Karpas-422 (cell line): ENCODE results near the gene GTSF1L. TPM values are rescaled to one million over a fixed set of nuclear protein-coding genes. Genes with fewer than 3 reads are reported as not detected.
A peak's percentile ranks its signal among the peaks of the same experiment; 100 is the strongest.

Experiments
- DNase-seq: peaks from one replicate; pipeline ENCODE4 v3.0.0-alpha.2; 2015
- H2AFZ ChIP-seq: fragments of 200-600 bp; sonication (generic); 2 replicates; pipeline ENCODE4 v1.6.1; 2014; ENCODE audit warnings: antibody characterized with exemption, low read length, mixed read lengths
- H3K27ac ChIP-seq: fragments of 200-600 bp; sonication (generic); 2 replicates; pipeline ENCODE4 v1.5.1; 2014; ENCODE audit warnings: mild to moderate bottlenecking, low read length, moderate library complexity
- H3K27me3 ChIP-seq: fragments of 200-600 bp; sonication (generic); 2 replicates; pipeline ENCODE4 v1.6.1; 2014; ENCODE audit warnings: low read length, mixed read lengths
- H3K36me3 ChIP-seq: fragments of 200-600 bp; sonication (generic); 2 replicates; pipeline ENCODE4 v1.6.1; 2014; ENCODE audit warnings: low read length, mixed read lengths; ENCODE audit not compliant: insufficient read depth
- H3K4me1 ChIP-seq: fragments of 200-600 bp; sonication (generic); 2 replicates; pipeline ENCODE4 v1.6.1; 2014; ENCODE audit warnings: mild to moderate bottlenecking, low read length, mixed read lengths
- H3K4me2 ChIP-seq: fragments of 200-600 bp; sonication (generic); 2 replicates; pipeline ENCODE4 v1.6.1; 2014; ENCODE audit warnings: low read length, low read depth, mild to moderate bottlenecking; ENCODE audit not compliant: poor library complexity, severe bottlenecking
- H3K4me3 ChIP-seq: fragments of 200-600 bp; sonication (generic); 2 replicates; pipeline ENCODE4 v1.5.1; 2014; ENCODE audit warnings: mild to moderate bottlenecking, antibody characterized with exemption, low read length, mixed read lengths
- H3K79me2 ChIP-seq: fragments of 200-600 bp; sonication (generic); 2 replicates; pipeline ENCODE4 v1.6.1; 2014; ENCODE audit warnings: mild to moderate bottlenecking, low read length, mixed read lengths
- H3K9ac ChIP-seq: fragments of 200-600 bp; sonication (generic); 2 replicates; pipeline ENCODE4 v1.6.0; 2014; ENCODE audit warnings: low read length
- H3K9me2 ChIP-seq: fragments of 200-600 bp; sonication (generic), shearing (Covaris generic); replicated peaks from 2 replicates; pipeline ENCODE4 v1.6.0; 2014; ENCODE audit warnings: mild to moderate bottlenecking, low read length, moderate library complexity; ENCODE audit not compliant: insufficient read depth
- H3K9me3 ChIP-seq: fragments of 300-700, 200-600 bp; sonication (generic); 2 replicates; pipeline ENCODE4 v1.6.1; 2014; ENCODE audit warnings: low read length, mixed read lengths
- H4K20me1 ChIP-seq: fragments of 200-600 bp; sonication (generic); 2 replicates; pipeline ENCODE4 v1.6.1; 2014; ENCODE audit warnings: mild to moderate bottlenecking, antibody characterized with exemption, low read length, low read depth; ENCODE audit not compliant: insufficient read depth
- total RNA-seq: library from RNA; depleted of rRNA; stranded (reverse); fragments of >200 nt; shearing (Covaris generic); gene quantifications from 2 replicates; pipeline ENCODE4 v1.2.3, GENCODE V29; 2014; ENCODE audit warnings: low replicate concordance

GTSF1L gene
- total RNA-seq, 1 experiment from 2014 or later = not detected

DNA sequence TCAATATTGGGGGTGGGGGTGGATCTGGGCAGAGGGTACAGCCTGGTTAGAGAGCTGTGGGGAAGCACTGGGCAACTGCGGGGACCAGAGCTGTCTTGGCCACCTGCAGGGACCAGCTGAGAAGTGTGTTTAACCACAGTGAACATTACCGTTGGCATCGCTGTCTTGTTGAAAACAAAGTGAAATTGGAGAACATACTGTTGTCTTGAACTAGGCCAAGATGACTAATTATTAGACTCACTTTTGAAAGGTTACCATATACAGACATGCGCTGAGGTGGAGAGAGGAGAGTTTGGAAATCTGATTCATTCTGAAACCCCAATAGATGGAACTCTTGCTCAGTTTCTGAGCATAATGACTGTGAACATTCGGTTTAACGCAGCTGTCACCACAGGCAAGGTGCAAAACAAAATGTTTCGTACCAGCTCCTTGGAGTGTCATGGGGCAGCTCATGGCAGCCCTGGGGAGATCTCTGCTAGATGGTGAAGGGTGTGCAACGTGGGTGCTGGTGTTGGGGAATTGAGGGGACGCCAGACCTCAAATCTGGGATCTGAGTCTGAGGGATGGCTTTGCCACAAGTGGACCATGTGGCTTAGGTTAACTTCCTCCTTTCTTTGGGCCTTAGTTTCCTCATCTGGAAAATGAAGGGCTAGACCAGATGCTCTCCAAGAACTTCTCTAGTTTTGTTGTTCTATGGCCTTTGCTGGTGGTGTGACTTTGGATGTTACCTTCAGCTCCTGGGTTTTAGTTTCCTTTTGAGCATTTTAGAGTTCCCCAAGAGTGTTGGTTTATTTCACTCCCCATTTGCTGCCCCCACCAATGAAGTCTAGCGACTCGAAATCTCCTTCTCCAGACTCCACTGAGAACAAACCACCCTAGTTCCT, 24.6 kb upstream of the GTSF1L start:
- peak; percentile 49 for DNase-seq
- Histone ChIP-seq H3K9ac (no peak overlapping the region), H3K27ac (no peak overlapping the region), H4K20me1 (no peaks in the 10 kb centered on the region), H3K36me3 (no peaks in the 10 kb centered on the region), H3K9me2 (no peaks in the 10 kb centered on the region), H3K4me2 (no peak overlapping the region), H2AFZ (peak overlapping the region; percentile 23; the same call in 1 of the 2 replicates), H3K27me3 (no peaks in the 10 kb centered on the region), H3K79me2 (no peaks in the 10 kb centered on the region), H3K4me3 (no peak overlapping the region), H3K9me3 (no peaks in the 10 kb centered on the region), H3K4me1 (peaks cover 29% of the 10 kb centered on the region)

DNA sequence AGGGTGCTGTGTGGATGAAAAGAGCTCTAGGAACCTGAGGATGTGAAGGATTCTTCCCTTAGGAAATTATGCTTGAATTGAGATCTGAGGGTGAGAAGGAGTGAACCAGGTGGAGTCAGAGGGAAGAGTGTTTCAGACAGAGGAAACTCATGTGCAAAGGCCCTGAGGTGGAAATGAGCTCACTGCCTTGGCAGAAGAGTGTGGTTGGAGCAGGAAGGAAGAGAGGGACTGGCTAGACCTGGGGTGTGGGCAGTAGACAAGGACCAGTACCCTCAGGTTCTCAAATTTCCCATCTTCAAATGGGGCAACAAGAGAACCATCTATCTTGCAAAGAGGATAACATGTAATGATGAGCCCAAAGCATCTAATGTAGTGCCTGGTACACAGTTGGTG, 24.0 kb upstream of the GTSF1L start:
- H3K4me1 ChIP-seq = peaks cover 29% of the 10 kb centered on the region
- H2AFZ ChIP-seq = no peak overlapping the region
- no peaks in the 10 kb centered on the region for H3K79me2 ChIP-seq
- no peak overlapping the region for H3K9ac ChIP-seq
- H3K9me3 ChIP-seq = no peaks in the 10 kb centered on the region
- no peak overlapping the region for H3K4me2 ChIP-seq
- no peaks in the 10 kb centered on the region for H3K36me3 ChIP-seq
- DNase-seq = no peak
- no peak overlapping the region for H3K4me3 ChIP-seq
- no peaks in the 10 kb centered on the region for H3K9me2 ChIP-seq
- H3K27me3 ChIP-seq = no peaks in the 10 kb centered on the region
- no peak overlapping the region for H3K27ac ChIP-seq
- H4K20me1 ChIP-seq = no peaks in the 10 kb centered on the region

DNA sequence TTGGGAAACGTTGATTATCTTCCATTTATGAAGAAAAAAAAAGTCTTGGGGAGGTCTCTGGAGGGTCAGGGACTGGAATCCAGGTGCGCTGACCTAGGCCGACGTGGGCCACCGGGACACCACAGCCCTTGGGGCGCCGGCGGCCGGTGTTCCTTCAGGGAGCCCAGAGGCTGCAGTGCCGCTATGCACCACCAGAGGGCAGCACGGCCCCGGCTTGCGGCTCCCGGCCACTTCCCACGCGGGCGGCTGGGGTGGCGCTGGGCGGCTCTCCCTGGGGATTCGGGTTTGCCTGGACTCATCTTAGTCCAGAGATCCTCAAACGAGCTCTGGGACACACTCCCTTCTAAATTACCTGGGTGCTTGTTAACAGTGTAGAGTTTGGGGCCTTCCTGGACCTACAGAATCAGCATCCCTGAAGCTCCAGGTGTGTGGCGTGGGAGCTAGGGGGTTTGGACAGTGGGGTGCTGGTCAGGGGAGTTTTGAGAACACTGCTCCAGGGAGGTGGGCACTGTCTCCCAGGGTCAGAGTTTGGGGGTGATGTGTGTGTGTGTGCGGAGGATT, 23.0 kb upstream of the GTSF1L start:
- no peak overlapping the region for H3K9ac ChIP-seq
- peaks cover 35% of the 10 kb centered on the region for H3K4me1 ChIP-seq
- no peaks in the 10 kb centered on the region for H3K9me3 ChIP-seq
- H3K36me3 ChIP-seq = no peaks in the 10 kb centered on the region
- H3K9me2 ChIP-seq = no peaks in the 10 kb centered on the region
- peak; percentile 87 for DNase-seq
- peak overlapping the region; percentile 24 for H3K4me2 ChIP-seq
- H4K20me1 ChIP-seq = no peaks in the 10 kb centered on the region
- H3K4me3 ChIP-seq = no peak overlapping the region
- no peak overlapping the region for H3K27ac ChIP-seq
- H3K27me3 ChIP-seq = no peaks in the 10 kb centered on the region
- H2AFZ ChIP-seq = no peak overlapping the region
- H3K79me2 ChIP-seq = no peaks in the 10 kb centered on the region

DNA sequence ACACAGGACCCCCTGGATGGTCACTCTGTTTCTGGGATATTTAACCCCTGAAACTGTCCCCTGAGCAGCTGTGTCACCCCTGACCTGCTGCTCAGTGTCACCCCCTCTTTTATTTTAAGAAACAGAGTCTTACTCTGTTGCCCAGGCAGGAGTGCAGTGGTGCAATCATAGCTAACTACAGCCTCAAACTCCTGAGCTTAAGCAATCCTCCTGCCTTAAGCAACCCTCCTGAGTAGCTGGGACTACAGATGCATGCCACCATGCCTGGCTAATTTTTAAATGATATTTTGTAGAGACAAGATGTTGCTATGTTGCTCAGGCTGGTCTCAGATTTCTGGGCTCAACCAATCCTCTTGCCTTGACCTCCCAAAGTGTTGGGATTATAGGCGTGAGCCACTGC, 21.5 kb upstream of the GTSF1L start:
- Histone ChIP-seq H3K4me2 (no peak overlapping the region), H3K27ac (no peak overlapping the region), H2AFZ (no peak overlapping the region), H3K9ac (no peak overlapping the region), H4K20me1 (no peaks in the 10 kb centered on the region), H3K27me3 (no peaks in the 10 kb centered on the region), H3K36me3 (no peaks in the 10 kb centered on the region), H3K9me2 (no peaks in the 10 kb centered on the region), H3K9me3 (no peaks in the 10 kb centered on the region), H3K4me1 (peaks cover 35% of the 10 kb centered on the region), H3K79me2 (no peaks in the 10 kb centered on the region), H3K4me3 (no peak overlapping the region)
- DNase-seq = no peak

DNA sequence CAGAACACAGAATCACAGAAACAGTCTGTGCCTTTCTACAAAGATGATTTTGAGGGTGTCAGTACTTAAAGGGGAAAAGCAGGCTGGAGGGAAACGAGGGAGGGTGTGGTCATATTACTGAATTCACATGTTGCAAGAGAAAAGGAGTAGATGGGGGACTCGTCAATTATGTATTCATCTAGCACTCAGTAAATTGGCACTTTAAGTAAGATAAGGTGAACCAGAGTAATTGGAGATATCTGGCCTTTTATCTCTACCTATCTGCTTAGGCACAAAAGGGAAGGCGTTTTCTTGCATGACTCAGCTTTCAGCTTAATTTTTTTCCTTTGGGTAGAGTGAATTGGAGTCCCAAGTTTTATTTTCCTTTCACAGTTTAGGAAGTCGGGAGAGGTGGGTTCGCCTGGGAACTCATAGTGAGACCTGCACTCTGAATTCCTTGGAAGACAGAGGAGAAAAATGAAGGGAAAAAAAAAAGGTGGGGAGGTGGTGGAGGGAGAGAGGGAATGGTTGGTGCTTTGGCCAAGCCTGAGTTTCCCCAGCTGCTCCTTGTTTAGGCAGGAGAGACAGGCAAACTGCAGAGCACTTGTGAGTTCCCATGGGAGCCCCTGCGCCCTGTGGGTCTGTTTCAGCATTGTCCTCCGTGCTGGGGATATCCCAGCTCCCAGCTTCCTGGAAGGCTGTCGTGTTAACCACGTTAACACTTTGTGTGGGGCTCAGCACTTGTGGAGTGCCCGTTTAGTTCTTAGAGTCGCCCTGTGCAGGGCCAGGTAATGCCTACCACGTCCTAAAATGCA, 19.7 kb upstream of the GTSF1L start:
- Histone ChIP-seq H2AFZ (no peak overlapping the region), H3K9me3 (no peaks in the 10 kb centered on the region), H3K27ac (no peak overlapping the region), H3K27me3 (no peaks in the 10 kb centered on the region), H3K9ac (no peak overlapping the region), H3K4me1 (peaks cover 22% of the 10 kb centered on the region), H3K79me2 (no peaks in the 10 kb centered on the region), H3K9me2 (no peaks in the 10 kb centered on the region), H4K20me1 (no peaks in the 10 kb centered on the region), H3K4me3 (no peak overlapping the region), H3K4me2 (no peak overlapping the region), H3K36me3 (no peaks in the 10 kb centered on the region)
- DNase-seq = no peak

DNA sequence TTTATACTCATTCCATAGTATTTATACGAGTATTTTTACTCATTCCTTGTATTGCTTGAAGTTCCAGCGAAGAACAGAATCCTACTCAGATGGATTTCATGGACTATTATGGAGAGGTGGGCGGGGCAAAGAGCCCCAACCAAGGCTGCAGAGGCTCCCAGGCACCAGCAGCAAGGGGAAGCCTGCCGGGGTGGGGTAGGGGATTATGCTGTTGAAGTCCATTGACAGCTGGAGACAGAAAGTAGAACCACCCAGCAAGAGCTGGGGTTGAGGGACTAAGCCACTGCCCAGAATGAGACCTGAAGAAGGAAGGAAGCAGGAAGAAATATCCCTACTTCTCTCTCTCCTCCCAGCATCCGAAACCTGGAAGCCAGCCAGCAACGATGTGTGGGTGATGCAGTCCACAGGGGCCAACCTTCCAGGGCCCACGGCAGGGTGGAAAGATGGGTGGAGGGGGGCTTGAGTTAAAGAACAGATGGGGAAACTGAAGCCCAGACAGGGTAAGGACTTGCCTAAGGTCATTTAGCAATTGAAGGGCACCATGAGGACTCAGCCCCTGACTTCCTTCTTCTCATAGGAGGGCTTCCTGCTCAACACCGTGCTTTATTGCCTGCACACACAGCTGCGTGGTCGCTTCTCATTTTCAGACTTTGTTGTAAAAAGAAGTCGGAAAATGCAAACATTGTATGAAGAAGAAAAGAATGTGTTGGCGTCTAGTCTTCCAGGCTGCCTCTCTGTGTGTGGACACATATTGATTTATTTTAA, 18.3 kb upstream of the GTSF1L start:
- no peaks in the 10 kb centered on the region for H3K9me3 ChIP-seq
- H3K79me2 ChIP-seq = no peaks in the 10 kb centered on the region
- no peaks in the 10 kb centered on the region for H3K36me3 ChIP-seq
- H3K27me3 ChIP-seq = no peaks in the 10 kb centered on the region
- no peaks in the 10 kb centered on the region for H3K9me2 ChIP-seq
- H3K4me1 ChIP-seq = peaks cover 13% of the 10 kb centered on the region
- H3K9ac ChIP-seq = 0 out of 2 replicates have a peak overlapping the region, but pooled peaks have one; percentile 4
- DNase-seq = no peak
- H3K4me2 ChIP-seq = peak overlapping the region; percentile 13
- H4K20me1 ChIP-seq = no peaks in the 10 kb centered on the region
- no peak overlapping the region for H3K4me3 ChIP-seq
- H2AFZ ChIP-seq = no peak overlapping the region
- H3K27ac ChIP-seq = no peak overlapping the region

DNA sequence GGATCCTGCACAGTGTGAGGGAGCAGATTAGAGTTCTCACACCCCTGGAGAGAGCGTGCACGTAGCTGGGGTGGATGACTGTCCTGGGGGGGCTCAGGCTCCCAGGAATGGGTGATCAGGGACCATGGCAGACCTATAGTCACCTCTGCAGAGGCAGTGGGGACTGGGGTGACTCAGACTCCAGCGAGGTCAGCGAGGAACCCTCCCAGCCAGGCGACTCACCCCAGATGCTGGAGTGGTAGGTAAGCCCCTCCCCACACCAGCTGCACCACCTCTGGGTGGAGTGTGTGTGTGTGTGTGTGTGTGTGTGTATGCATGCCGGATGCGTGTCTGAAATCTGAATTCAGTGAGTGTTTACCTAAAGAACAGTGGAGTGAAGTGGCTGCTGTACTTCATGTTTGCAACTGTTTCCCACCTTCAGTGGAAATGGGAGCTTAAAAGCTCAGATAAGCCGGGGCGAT, 17.4 kb upstream of the GTSF1L start:
- H3K27me3 ChIP-seq = no peaks in the 10 kb centered on the region
- no peak overlapping the region for H3K4me2 ChIP-seq
- no peak overlapping the region for H3K4me3 ChIP-seq
- no peaks in the 10 kb centered on the region for H3K9me2 ChIP-seq
- peaks cover 7% of the 10 kb centered on the region for H3K4me1 ChIP-seq
- H2AFZ ChIP-seq = no peak overlapping the region
- H3K79me2 ChIP-seq = no peaks in the 10 kb centered on the region
- no peaks in the 10 kb centered on the region for H4K20me1 ChIP-seq
- H3K27ac ChIP-seq = no peak overlapping the region
- no peaks in the 10 kb centered on the region for H3K36me3 ChIP-seq
- no peaks in the 10 kb centered on the region for H3K9me3 ChIP-seq
- H3K9ac ChIP-seq = no peak overlapping the region
- no peak for DNase-seq
